ENCODE results near the gene ITM2B. TPM values are rescaled to one million over a fixed set of nuclear protein-coding genes. Genes with fewer than 3 reads are reported as not detected.

ITM2B gene
- total RNA-seq, 1 experiment from 2014 or later = 224 TPM

DNA sequence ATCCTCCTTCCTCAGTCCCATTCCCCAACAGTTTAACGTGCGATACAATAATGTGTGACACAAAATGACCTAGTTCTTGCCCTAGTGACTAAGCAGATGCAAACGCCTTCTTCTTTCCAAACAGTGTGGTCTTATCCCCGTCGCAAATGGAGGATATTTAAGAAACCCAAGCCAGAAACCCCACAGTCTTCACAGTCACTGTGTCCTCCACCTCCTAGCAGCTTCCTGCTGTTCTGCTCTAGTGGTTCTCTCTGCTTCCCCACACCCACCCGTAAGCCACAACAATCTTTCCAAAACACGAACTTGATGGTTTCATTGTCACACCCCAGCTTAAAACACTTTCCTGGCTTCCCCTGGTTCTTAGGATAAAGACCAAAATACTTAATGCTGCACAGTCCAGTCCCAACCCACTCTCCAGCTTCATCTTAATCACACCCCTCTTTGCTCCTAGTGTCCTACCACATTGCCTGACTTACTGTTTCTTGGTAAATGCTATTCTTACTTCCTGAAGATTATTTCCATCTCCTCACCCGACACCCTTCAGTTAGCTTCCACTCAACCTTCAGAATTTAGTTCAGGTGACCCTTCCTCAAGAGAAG, 32.3 kb downstream of the ITM2B start:
- TF ChIP-seq CTCF (IDR thresholded peaks at IDR 0.05; ENCODE audit: insufficient read depth in 1 of 2, low read depth in 1 of 2, low read length in 1 of 2, severe bottlenecking in 1 of 2, unreplicated experiment in 1 of 2) = no peak
- ChIA-PET POLR2A (no interaction called here), CTCF (no interaction called here)
- no peak overlapping the region for H3K4me3 Mint-ChIP-seq (ENCODE audit: unreplicated experiment)
- no peaks in the 10 kb centered on the region for H3K4me1 Mint-ChIP-seq (ENCODE audit: low read depth, unreplicated experiment)
- BruUV-seq (replicated peaks) = no TSS peak
- Histone ChIP-seq H3K4me3 (ENCODE audit: low read depth, low read length) (no peak overlapping the region), H3K9me3 (no peaks in the 10 kb centered on the region), H3K4me1 (no peaks in the 10 kb centered on the region), H3K27me3 (replicated peaks; ENCODE audit: control insufficient read depth, insufficient read depth, low read length) (no peaks in the 10 kb centered on the region), H3K36me3 (ENCODE audit: control insufficient read depth, insufficient read depth, low read length) (no peaks in the 10 kb centered on the region; the same call in 1 of the 2 replicates)
- intact Hi-C loops (cut with micrococcal nuclease; ENCODE audit: unreplicated experiment) = no loop called here
- no peaks in the 10 kb centered on the region for H3K27me3 Mint-ChIP-seq (ENCODE audit: insufficient read depth, unreplicated experiment)
- H3K9me3 Mint-ChIP-seq (ENCODE audit: unreplicated experiment) = no peaks in the 10 kb centered on the region
- H3K27ac Mint-ChIP-seq (ENCODE audit: unreplicated experiment) = no peak overlapping the region
- no peak for DNase-seq
- H3K36me3 Mint-ChIP-seq (ENCODE audit: insufficient read depth, unreplicated experiment) = peaks cover 28% of the 10 kb centered on the region

GRCh38 chr13:48266150-48266549, 33.1 kb downstream of the ITM2B start:
- intact Hi-C loops (cut with micrococcal nuclease; ENCODE audit: unreplicated experiment) = no loop called here
- Mint-ChIP-seq H3K27me3 (ENCODE audit: insufficient read depth, unreplicated experiment) (no peaks in the 10 kb centered on the region), H3K4me3 (ENCODE audit: unreplicated experiment) (no peak overlapping the region), H3K9me3 (ENCODE audit: unreplicated experiment) (no peaks in the 10 kb centered on the region), H3K27ac (ENCODE audit: unreplicated experiment) (no peak overlapping the region), H3K36me3 (ENCODE audit: insufficient read depth, unreplicated experiment) (peaks cover 20% of the 10 kb centered on the region), H3K4me1 (ENCODE audit: low read depth, unreplicated experiment) (no peaks in the 10 kb centered on the region)
- no peak overlapping the region for H3K4me3 ChIP-seq (ENCODE audit: low read depth, low read length)
- ChIA-PET CTCF (no interaction called here), POLR2A (no interaction called here)
- no TSS peak for BruUV-seq (replicated peaks)
- H3K27me3 ChIP-seq (replicated peaks; ENCODE audit: control insufficient read depth, insufficient read depth, low read length) = no peaks in the 10 kb centered on the region
- TF ChIP-seq CTCF (IDR thresholded peaks at IDR 0.05; ENCODE audit: insufficient read depth in 1 of 2, low read depth in 1 of 2, low read length in 1 of 2, severe bottlenecking in 1 of 2, unreplicated experiment in 1 of 2) = no peak
- no peaks in the 10 kb centered on the region; the same call in 1 of the 2 replicates for H3K36me3 ChIP-seq (ENCODE audit: control insufficient read depth, insufficient read depth, low read length)
- DNase-seq = no peak
- H3K9me3 ChIP-seq = no peaks in the 10 kb centered on the region
- no peaks in the 10 kb centered on the region for H3K4me1 ChIP-seq

- Histone ChIP-seq H3K27me3 (replicated peaks; ENCODE audit: control insufficient read depth, insufficient read depth, low read length) (no peaks in the 10 kb centered on the region), H3K4me3 (ENCODE audit: low read depth, low read length) (no peak overlapping the region), H3K9me3 (no peaks in the 10 kb centered on the region), H3K4me1 (no peaks in the 10 kb centered on the region), H3K36me3 (ENCODE audit: control insufficient read depth, insufficient read depth, low read length) (no peaks in the 10 kb centered on the region; the same call in 1 of the 2 replicates)
- Mint-ChIP-seq H3K27ac (ENCODE audit: unreplicated experiment) (no peak overlapping the region), H3K36me3 (ENCODE audit: insufficient read depth, unreplicated experiment) (peaks cover 17% of the 10 kb centered on the region), H3K27me3 (ENCODE audit: insufficient read depth, unreplicated experiment) (no peaks in the 10 kb centered on the region), H3K9me3 (ENCODE audit: unreplicated experiment) (no peaks in the 10 kb centered on the region), H3K4me3 (ENCODE audit: unreplicated experiment) (no peak overlapping the region), H3K4me1 (ENCODE audit: low read depth, unreplicated experiment) (no peaks in the 10 kb centered on the region)
- ChIA-PET POLR2A (no interaction called here), CTCF (no interaction called here)
- intact Hi-C loops (cut with micrococcal nuclease; ENCODE audit: unreplicated experiment) = no loop called here
- DNase-seq = no peak
- no peak for TF ChIP-seq CTCF (IDR thresholded peaks at IDR 0.05; ENCODE audit: insufficient read depth in 1 of 2, low read depth in 1 of 2, low read length in 1 of 2, severe bottlenecking in 1 of 2, unreplicated experiment in 1 of 2)
- no TSS peak for BruUV-seq (replicated peaks)
Measured at GRCh38 chr13:48266701-48267639, 34.0 kb downstream of the ITM2B start.

Data from Caco-2 (cell line).